WTC11 (cell line): Measurements from ENCODE around the gene BLMH. TPM values are rescaled to one million over a fixed set of nuclear protein-coding genes. Genes with fewer than 3 reads are reported as not detected.

ENCODE experiments used
- ATAC-seq: fragments of 200-7000 bp; cut with Tn5 transposase; 2 replicates; pipeline ENCODE4 v1.10.0; 2021; ENCODE audit warnings: mild to moderate bottlenecking, moderate library complexity
- Bru-seq: library from RNA; stranded (reverse); fragments of 400-500 nt; gene quantifications from one replicate; lab custom pipeline; 2021; lab: Mats Ljungman, UMichigan
- CTCF ChIA-PET: fragments of 300-600 bp; sonication (Branson Sonifier 250); formaldehyde crosslinking; loops from one replicate; lab custom pipeline; 2021; ENCODE audit warnings: antibody characterized with exemption; lab: Charles Lee
- POLR2A ChIA-PET: fragments of 350-600 bp; sonication (Branson Sonifier 250); formaldehyde crosslinking; loops from one replicate; lab custom pipeline; 2021; ENCODE audit warnings: antibody characterized with exemption; lab: Charles Lee
- DNase-seq: peaks from one replicate; pipeline ENCODE4 v3.0.0; 2021; ENCODE audit warnings: low spot score
- H3K27ac Mint-ChIP-seq: 2 replicates; pipeline ENCODE4 v1.8.0; 2021; ENCODE audit warnings: mixed read lengths
- H3K27me3 Mint-ChIP-seq: 2 replicates; pipeline ENCODE4 v1.8.0; 2021; ENCODE audit warnings: low read depth, mild to moderate bottlenecking, moderate library complexity, mixed read lengths
- H3K36me3 Mint-ChIP-seq: 2 replicates; pipeline ENCODE4 v1.8.0; 2021; ENCODE audit warnings: mixed read lengths
- H3K4me1 Mint-ChIP-seq: 2 replicates; pipeline ENCODE4 v1.8.0; 2022; ENCODE audit warnings: mixed read lengths
- H3K4me3 Mint-ChIP-seq: 2 replicates; pipeline ENCODE4 v1.8.0; 2021; ENCODE audit warnings: mild to moderate bottlenecking, moderate library complexity, mixed read lengths
- H3K9me3 Mint-ChIP-seq: 2 replicates; pipeline ENCODE4 v1.8.0; 2021; ENCODE audit warnings: mixed read lengths
- CREB1 ChIP-seq: sonication (generic); formaldehyde crosslinking; IDR thresholded peaks from 2 replicates; pipeline ENCODE4 v1.8.0; 2023; ENCODE audit warnings: mild to moderate bottlenecking, missing genetic modification reagents
- EMX1 ChIP-seq: fragments of 250-450 bp; sonication (Bioruptor Pico); IDR thresholded peaks from 2 replicates; pipeline ENCODE4 v1.8.0; 2021; ENCODE audit warnings: mild to moderate bottlenecking
- FOXK1 ChIP-seq: sonication (generic); formaldehyde crosslinking; IDR thresholded peaks from 2 replicates; pipeline ENCODE4 v1.8.0; 2022; ENCODE audit warnings: mild to moderate bottlenecking, moderate library complexity, missing genetic modification reagents
- FOXP1 ChIP-seq: sonication (generic); formaldehyde crosslinking; IDR thresholded peaks from 2 replicates; pipeline ENCODE4 v1.8.0; 2022; ENCODE audit warnings: missing genetic modification reagents, mild to moderate bottlenecking, moderate library complexity, borderline replicate concordance
- GRHL2 ChIP-seq: fragments of 250-450 bp; sonication (Bioruptor Pico); IDR thresholded peaks from 2 replicates; pipeline ENCODE4 v1.8.0; 2022; ENCODE audit warnings: mild to moderate bottlenecking, moderate library complexity; ENCODE audit not compliant: insufficient replicate concordance, severe bottlenecking
- GTF2I ChIP-seq: fragments of 250-450 bp; sonication (Bioruptor Pico); conservative IDR thresholded peaks from 2 replicates; pipeline ENCODE4 v1.4.0; 2021; ENCODE audit warnings: mild to moderate bottlenecking
- NFYB ChIP-seq: sonication (generic); formaldehyde crosslinking; conservative IDR thresholded peaks from 2 replicates; pipeline ENCODE4 v1.8.0; 2022; ENCODE audit warnings: low read depth, missing genetic modification reagents
- NR1H2 ChIP-seq: sonication (generic); formaldehyde crosslinking; IDR thresholded peaks from 2 replicates; pipeline ENCODE4 v1.9.0; 2021; ENCODE audit warnings: mild to moderate bottlenecking, moderate library complexity, missing genetic modification reagents
- RELA ChIP-seq: sonication (generic); formaldehyde crosslinking; IDR thresholded peaks from 2 replicates; pipeline ENCODE4 v1.8.1; 2022; ENCODE audit warnings: missing genetic modification reagents, mild to moderate bottlenecking, borderline replicate concordance
- SMAD4 ChIP-seq: sonication (generic); formaldehyde crosslinking; IDR thresholded peaks from 2 replicates; pipeline ENCODE4 v1.8.0; 2022; ENCODE audit warnings: mild to moderate bottlenecking, missing genetic modification reagents
- SP1 ChIP-seq: sonication (generic); formaldehyde crosslinking; conservative IDR thresholded peaks from 2 replicates; pipeline ENCODE4 v1.8.1; 2022; ENCODE audit warnings: missing genetic modification reagents
- TCF7 ChIP-seq: sonication (generic); formaldehyde crosslinking; IDR thresholded peaks from 2 replicates; pipeline ENCODE4 v1.8.0; 2022; ENCODE audit warnings: mild to moderate bottlenecking, low read depth, missing genetic modification reagents, moderate library complexity
- TP53 ChIP-seq: sonication (generic); formaldehyde crosslinking; IDR thresholded peaks from 2 replicates; pipeline ENCODE4 v1.8.1; 2023; ENCODE audit warnings: mild to moderate bottlenecking, missing genetic modification reagents
- ZNF121 ChIP-seq: sonication (generic); formaldehyde crosslinking; IDR thresholded peaks from 2 replicates; pipeline ENCODE4 v1.8.0; 2023; ENCODE audit warnings: missing genetic modification reagents
- ZNF219 ChIP-seq: sonication (generic); formaldehyde crosslinking; IDR thresholded peaks from 2 replicates; pipeline ENCODE4 v1.8.0; 2023; ENCODE audit warnings: missing genetic modification reagents, mild to moderate bottlenecking, borderline replicate concordance
- ZNF263 ChIP-seq: sonication (generic); formaldehyde crosslinking; IDR thresholded peaks from 2 replicates; pipeline ENCODE4 v1.8.1; 2022; ENCODE audit warnings: low read depth, mild to moderate bottlenecking, moderate library complexity, missing genetic modification reagents
- ZNF317 ChIP-seq: sonication (generic); formaldehyde crosslinking; IDR thresholded peaks from 2 replicates; pipeline ENCODE4 v1.8.1; 2023; ENCODE audit warnings: low read depth, mild to moderate bottlenecking, moderate library complexity, missing genetic modification reagents, borderline replicate concordance
- long read RNA-seq, 3 experiments: library from RNA in 1 of 3; library from capped mRNA in 1 of 3; library from polyadenylated mRNA in 1 of 3; unstranded in 2 of 3; stranded (forward) in 1 of 3; transcript quantifications; one replicate each; pipeline ENCODE4 v2.0.0, GENCODE V29; 2021
- total RNA-seq: library from RNA; stranded (reverse); gene quantifications from 3 replicates; pipeline ENCODE4 v1.2.3, GENCODE V29; 2021
- TF ChIP-seq, protein P1 (sequence below): sonication (generic); formaldehyde crosslinking; IDR thresholded peaks from 2 replicates; pipeline ENCODE4 v1.8.1; 2022; ENCODE audit warnings: mild to moderate bottlenecking, moderate library complexity, missing genetic modification reagents
- TF ChIP-seq, protein P2 (sequence below): sonication (generic); formaldehyde crosslinking; conservative IDR thresholded peaks from 2 replicates; pipeline ENCODE4 v1.8.1; 2023; ENCODE audit warnings: mild to moderate bottlenecking, low read depth, missing genetic modification reagents, moderate library complexity
- TF ChIP-seq, protein P3 (sequence below): fragments of 250-450 bp; sonication (Bioruptor Pico); IDR thresholded peaks from 2 replicates; pipeline ENCODE4 v2.1.2; 2022; ENCODE audit warnings: mild to moderate bottlenecking, moderate library complexity
- TF ChIP-seq, protein P4 (sequence below): fragments of 250-450 bp; sonication (Bioruptor Pico); IDR thresholded peaks from 2 replicates; pipeline ENCODE4 v1.9.0; 2021; ENCODE audit warnings: mild to moderate bottlenecking
- TF ChIP-seq, protein P5 (sequence below): sonication (generic); formaldehyde crosslinking; IDR thresholded peaks from 2 replicates; pipeline ENCODE4 v1.8.1; 2022; ENCODE audit warnings: low read depth, missing genetic modification reagents, borderline replicate concordance
- TF ChIP-seq, protein P6 (sequence below): sonication (generic); formaldehyde crosslinking; IDR thresholded peaks from 2 replicates; pipeline ENCODE4 v1.8.0; 2023; ENCODE audit warnings: missing genetic modification reagents
- TF ChIP-seq, protein P7 (sequence below): sonication (generic); formaldehyde crosslinking; IDR thresholded peaks from 2 replicates; pipeline ENCODE4 v1.8.1; 2022; ENCODE audit warnings: missing genetic modification reagents, borderline replicate concordance

BLMH gene, protein sequence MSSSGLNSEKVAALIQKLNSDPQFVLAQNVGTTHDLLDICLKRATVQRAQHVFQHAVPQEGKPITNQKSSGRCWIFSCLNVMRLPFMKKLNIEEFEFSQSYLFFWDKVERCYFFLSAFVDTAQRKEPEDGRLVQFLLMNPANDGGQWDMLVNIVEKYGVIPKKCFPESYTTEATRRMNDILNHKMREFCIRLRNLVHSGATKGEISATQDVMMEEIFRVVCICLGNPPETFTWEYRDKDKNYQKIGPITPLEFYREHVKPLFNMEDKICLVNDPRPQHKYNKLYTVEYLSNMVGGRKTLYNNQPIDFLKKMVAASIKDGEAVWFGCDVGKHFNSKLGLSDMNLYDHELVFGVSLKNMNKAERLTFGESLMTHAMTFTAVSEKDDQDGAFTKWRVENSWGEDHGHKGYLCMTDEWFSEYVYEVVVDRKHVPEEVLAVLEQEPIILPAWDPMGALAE
- total RNA-seq, result 63.9 to 67.3 TPM (median 65.3 TPM) in 3 replicates
- percentile 75 among the genes with signal in this experiment for Bru-seq, nascent RNA
- long read RNA-seq, experiment 1, transcript BLMH-201 (12 exons, 2,365 nt), result major isoform, 226 of 266 reads
- long read RNA-seq, experiment 1, partial matches to known transcripts, result 19 of 266 reads
- long read RNA-seq, experiment 1, other reads (novel, unspliced or antisense), result 17 of 266 reads
- long read RNA-seq, experiment 2, transcript BLMH-206 (1 exons, 2,079 nt), result minor isoform, 8 of 110 reads
- long read RNA-seq, experiment 2, transcript BLMH-201 (12 exons, 2,365 nt), result major isoform, 56 of 110 reads
- long read RNA-seq, experiment 2, partial matches to known transcripts, result 23 of 110 reads
- long read RNA-seq, experiment 2, other reads (novel, unspliced or antisense), result 23 of 110 reads
- long read RNA-seq, experiment 3, transcript BLMH-201 (12 exons, 2,365 nt), result major isoform, 57 of 76 reads
- long read RNA-seq, experiment 3, partial matches to known transcripts, result 5 of 76 reads
- long read RNA-seq, experiment 3, other reads (novel, unspliced or antisense), result 11 of 76 reads

DNA sequence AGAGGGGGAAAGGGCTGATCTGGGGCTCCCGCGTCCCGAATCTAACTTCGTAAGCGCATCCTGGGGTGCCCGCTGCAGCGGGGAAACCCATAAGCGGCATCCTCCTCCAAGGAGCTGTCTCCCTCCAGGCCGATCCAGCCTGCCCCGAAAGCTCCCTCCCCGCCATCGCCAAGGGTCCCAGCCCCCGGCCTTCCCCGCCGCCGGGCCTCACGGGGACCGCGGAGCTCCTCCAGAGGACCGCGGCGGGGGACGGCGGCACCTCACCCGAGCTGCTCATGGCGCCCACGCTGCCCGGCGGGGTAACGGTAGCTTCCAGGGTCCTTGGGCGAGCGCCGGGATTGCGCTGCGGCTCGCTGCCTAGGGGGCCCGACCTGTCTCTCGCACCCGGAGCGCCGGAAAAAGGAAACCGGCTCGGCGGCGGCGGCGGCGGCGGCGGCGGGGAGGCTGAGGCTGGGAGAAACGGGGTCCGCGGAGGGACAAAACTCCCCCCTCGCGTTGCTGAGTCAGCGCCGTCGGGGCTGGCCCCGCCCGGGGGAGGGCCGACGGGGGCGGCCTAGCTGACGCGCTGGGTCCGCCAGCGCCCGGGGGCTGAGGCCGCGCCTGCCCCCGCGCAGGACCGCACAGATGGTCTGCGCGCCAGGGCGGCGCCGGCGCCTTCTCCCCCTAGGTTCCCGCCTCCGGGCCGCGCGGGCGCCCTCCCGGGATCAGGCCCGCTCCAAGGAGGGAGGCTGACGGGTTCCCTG is at the start of gene BLMH:
Gene BLMH (minus strand): TSS at position 402 of the 743 bp plus-strand sequence. CDS start 125 bp downstream, at position 277.
- Mint-ChIP-seq H3K27me3 (peaks cover 5% of the 10 kb centered on the region; the same call in 1 of the 2 replicates), H3K4me1 (peaks cover 15% of the 10 kb centered on the region), H3K36me3 (peaks cover 17% of the 10 kb centered on the region), H3K9me3 (no peaks in the 10 kb centered on the region), H3K27ac (0 out of 2 replicates have a peak within 1 kb of the TSS, but pooled peaks have one; percentile 41), H3K4me3 (peak within 1 kb of the TSS; percentile 87)
- ATAC-seq (peak; percentile 85), DNase-seq (peak; percentile 72)
- POLR2A ChIA-PET, result interaction anchor here (0.5 to 0.7 kb wide), 3 partner anchors 529 to 1483 kb away, joined by 3 to 5 read pairs (median 3); no protein-coding TSS in a partner anchor
- CTCF ChIA-PET, result interaction anchor here (0.8 to 2.6 kb wide), 7 partner anchors 16 to 198 kb away, joined by 3 to 14 read pairs (median 4); partner anchors contain the start of gene GOSR1
- TF ChIP-seq, protein P1, sequence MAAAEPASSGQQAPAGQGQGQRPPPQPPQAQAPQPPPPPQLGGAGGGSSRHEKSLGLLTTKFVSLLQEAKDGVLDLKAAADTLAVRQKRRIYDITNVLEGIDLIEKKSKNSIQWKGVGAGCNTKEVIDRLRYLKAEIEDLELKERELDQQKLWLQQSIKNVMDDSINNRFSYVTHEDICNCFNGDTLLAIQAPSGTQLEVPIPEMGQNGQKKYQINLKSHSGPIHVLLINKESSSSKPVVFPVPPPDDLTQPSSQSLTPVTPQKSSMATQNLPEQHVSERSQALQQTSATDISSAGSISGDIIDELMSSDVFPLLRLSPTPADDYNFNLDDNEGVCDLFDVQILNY (CRISPR knock-in tag), result peak; percentile 77
- TF ChIP-seq, protein P2, sequence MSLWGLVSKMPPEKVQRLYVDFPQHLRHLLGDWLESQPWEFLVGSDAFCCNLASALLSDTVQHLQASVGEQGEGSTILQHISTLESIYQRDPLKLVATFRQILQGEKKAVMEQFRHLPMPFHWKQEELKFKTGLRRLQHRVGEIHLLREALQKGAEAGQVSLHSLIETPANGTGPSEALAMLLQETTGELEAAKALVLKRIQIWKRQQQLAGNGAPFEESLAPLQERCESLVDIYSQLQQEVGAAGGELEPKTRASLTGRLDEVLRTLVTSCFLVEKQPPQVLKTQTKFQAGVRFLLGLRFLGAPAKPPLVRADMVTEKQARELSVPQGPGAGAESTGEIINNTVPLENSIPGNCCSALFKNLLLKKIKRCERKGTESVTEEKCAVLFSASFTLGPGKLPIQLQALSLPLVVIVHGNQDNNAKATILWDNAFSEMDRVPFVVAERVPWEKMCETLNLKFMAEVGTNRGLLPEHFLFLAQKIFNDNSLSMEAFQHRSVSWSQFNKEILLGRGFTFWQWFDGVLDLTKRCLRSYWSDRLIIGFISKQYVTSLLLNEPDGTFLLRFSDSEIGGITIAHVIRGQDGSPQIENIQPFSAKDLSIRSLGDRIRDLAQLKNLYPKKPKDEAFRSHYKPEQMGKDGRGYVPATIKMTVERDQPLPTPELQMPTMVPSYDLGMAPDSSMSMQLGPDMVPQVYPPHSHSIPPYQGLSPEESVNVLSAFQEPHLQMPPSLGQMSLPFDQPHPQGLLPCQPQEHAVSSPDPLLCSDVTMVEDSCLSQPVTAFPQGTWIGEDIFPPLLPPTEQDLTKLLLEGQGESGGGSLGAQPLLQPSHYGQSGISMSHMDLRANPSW, result no peak
- TF ChIP-seq GTF2I (CRISPR knock-in tag) (no peak), CREB1 (CRISPR knock-in tag) (0 out of 2 replicates have a peak, but pooled peaks have one; percentile 37), NR1H2 (CRISPR knock-in tag) (no peak), NFYB (CRISPR knock-in tag) (no peak), FOXK1 (CRISPR knock-in tag) (0 out of 2 replicates have a peak, but pooled peaks have one; percentile 11), TCF7 (CRISPR knock-in tag) (no peak), ZNF263 (CRISPR knock-in tag) (no peak), SMAD4 (peak; percentile 41; the same call in 1 of the 2 replicates), SP1 (CRISPR knock-in tag) (peak; percentile 65), GRHL2 (no peak), FOXP1 (CRISPR knock-in tag) (peak; percentile 57; the same call in 1 of the 2 replicates), ZNF317 (CRISPR knock-in tag) (no peak), RELA (CRISPR knock-in tag) (no peak), EMX1 (CRISPR knock-in tag) (no peak), TP53 (CRISPR knock-in tag) (no peak), ZNF219 (CRISPR knock-in tag) (no peak), ZNF121 (CRISPR knock-in tag) (no peak)
- TF ChIP-seq, protein P3, sequence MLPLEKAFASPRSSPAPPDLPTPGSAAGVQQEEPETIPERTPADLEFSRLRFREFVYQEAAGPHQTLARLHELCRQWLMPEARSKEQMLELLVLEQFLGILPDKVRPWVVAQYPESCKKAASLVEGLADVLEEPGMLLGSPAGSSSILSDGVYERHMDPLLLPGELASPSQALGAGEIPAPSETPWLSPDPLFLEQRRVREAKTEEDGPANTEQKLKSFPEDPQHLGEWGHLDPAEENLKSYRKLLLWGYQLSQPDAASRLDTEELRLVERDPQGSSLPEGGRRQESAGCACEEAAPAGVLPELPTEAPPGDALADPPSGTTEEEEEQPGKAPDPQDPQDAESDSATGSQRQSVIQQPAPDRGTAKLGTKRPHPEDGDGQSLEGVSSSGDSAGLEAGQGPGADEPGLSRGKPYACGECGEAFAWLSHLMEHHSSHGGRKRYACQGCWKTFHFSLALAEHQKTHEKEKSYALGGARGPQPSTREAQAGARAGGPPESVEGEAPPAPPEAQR (CRISPR knock-in tag), result no peak
- TF ChIP-seq, protein P4, sequence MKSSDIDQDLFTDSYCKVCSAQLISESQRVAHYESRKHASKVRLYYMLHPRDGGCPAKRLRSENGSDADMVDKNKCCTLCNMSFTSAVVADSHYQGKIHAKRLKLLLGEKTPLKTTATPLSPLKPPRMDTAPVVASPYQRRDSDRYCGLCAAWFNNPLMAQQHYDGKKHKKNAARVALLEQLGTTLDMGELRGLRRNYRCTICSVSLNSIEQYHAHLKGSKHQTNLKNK (CRISPR knock-in tag), result no peak
- TF ChIP-seq, protein P5, sequence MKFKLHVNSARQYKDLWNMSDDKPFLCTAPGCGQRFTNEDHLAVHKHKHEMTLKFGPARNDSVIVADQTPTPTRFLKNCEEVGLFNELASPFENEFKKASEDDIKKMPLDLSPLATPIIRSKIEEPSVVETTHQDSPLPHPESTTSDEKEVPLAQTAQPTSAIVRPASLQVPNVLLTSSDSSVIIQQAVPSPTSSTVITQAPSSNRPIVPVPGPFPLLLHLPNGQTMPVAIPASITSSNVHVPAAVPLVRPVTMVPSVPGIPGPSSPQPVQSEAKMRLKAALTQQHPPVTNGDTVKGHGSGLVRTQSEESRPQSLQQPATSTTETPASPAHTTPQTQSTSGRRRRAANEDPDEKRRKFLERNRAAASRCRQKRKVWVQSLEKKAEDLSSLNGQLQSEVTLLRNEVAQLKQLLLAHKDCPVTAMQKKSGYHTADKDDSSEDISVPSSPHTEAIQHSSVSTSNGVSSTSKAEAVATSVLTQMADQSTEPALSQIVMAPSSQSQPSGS, result no peak
- TF ChIP-seq, protein P6, sequence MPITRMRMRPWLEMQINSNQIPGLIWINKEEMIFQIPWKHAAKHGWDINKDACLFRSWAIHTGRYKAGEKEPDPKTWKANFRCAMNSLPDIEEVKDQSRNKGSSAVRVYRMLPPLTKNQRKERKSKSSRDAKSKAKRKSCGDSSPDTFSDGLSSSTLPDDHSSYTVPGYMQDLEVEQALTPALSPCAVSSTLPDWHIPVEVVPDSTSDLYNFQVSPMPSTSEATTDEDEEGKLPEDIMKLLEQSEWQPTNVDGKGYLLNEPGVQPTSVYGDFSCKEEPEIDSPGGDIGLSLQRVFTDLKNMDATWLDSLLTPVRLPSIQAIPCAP, result no peak
- TF ChIP-seq, protein P7, sequence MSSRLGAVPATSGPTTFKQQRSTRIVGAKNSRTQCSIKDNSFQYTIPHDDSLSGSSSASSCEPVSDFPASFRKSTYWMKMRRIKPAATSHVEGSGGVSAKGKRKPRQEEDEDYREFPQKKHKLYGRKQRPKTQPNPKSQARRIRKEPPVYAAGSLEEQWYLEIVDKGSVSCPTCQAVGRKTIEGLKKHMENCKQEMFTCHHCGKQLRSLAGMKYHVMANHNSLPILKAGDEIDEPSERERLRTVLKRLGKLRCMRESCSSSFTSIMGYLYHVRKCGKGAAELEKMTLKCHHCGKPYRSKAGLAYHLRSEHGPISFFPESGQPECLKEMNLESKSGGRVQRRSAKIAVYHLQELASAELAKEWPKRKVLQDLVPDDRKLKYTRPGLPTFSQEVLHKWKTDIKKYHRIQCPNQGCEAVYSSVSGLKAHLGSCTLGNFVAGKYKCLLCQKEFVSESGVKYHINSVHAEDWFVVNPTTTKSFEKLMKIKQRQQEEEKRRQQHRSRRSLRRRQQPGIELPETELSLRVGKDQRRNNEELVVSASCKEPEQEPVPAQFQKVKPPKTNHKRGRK (CRISPR knock-in tag), result no peak
